HG03066 (cell line): ENCODE measurements around the gene CD109.
A peak's percentile ranks its signal among the peaks of the same experiment; 100 is the strongest.

Experiments
- ATAC-seq: cut with Tn5 transposase; IDR thresholded peaks from one replicate; pipeline ENCODE4 v1.9.1; 2021; ENCODE audit warnings: low read depth; ENCODE audit not compliant: unreplicated experiment

The CD109 gene

GRCh38 chr6:73724389-73724788 is 28.4 kb downstream of the CD109 start:
- ATAC-seq: no peak

- ATAC-seq: peak; percentile 65
Observed at GRCh38 chr6:73725192-73725591, 29.2 kb downstream of the CD109 start.

GRCh38 chr6:73727114-73727513 is 31.1 kb downstream of the CD109 start:
- no peak for ATAC-seq

- ATAC-seq: peak; percentile 46
Observed at GRCh38 chr6:73728548-73729205, 32.7 kb downstream of the CD109 start.

- no peak for ATAC-seq
Observed at GRCh38 chr6:73731285-73731684, 35.3 kb downstream of the CD109 start.

DNA sequence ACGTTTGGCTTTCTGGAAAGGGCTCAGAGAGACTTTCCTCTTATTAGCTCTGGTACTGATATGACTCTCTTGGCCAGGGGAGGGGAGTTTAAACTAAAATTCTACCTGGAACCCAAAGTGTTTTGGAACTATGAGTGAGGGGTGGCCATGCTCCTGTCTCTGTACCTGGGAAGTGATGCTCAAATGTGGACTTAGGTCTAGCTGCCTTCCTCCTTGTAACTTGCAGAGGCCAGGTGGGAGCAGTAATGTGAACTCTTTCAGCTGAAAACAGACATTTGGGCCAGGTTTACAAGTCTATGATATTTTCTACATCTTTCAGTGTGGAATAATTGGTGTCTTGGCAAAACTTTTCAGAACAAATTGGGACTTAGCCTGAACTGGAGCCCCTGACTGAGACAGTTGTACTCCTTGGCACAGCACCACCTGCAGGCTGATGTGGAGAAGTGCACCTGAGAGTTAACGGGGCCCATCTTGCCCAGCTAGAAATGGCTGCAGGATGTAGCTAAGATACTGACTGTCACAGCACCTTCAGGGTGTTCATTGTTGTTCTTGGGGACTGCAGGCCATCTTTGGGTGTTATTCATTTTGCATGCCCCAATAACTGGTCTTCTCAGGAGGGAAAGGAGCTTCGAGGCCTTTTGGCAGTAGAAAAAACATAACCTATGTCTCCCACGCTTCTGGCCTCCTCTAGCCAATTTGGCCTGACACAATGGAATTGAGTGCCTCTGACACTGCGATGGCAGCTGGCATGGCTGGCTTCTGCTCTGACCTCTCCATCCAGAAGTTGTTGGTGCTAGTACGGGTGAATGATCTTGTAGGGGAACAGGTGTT is 37.1 kb downstream of the CD109 start:
- ATAC-seq: peak; percentile 71

DNA sequence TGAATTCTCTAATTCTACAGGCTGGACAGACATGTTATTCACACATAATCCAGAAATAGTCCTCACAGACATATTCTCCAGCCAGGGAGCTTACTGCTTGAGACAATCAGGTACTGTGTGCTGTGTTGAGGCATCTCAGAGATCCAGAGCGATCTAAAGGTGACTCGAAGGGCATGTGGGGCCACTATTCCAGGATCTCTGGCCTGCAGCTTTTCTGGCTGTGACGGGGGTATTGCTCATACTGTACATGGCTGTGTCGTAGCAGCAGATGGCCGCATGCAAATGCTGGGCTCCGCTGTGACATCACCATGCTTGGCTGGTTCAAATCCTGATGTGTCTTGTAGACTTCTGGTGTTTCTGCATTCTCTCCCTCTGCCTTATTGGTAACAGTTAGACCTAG is 37.8 kb downstream of the CD109 start:
- ATAC-seq: no peak

DNA sequence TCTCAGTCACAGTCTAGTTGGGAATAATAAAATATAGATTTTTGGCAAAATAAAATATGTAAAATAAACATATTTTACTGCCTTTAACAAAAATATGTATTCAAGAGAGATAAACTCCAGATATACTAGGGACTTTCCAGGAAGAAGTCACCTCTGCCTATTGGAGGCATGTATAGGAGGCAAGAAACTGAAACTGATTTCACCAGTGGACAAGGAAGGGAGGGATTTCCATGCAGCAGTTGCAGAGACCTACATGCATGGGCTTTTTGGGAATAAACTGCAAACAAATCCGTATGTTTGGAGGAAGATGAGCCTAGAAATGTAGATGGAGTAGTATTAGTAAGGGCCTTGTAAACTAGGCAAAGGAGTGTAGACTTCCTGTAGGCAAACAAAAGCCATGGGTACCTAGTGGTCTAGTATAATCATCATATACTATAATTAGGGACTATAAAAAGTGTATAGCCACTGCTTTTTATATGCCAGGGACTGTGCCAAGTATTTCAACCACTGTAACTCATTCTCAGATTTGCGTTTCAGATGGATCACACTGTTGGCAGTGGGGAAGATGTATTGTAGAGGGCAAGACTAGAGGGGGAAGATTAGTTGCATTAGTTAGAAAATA is 38.9 kb downstream of the CD109 start:
- no peak for ATAC-seq

- no peak for ATAC-seq
Observed at GRCh38 chr6:73738367-73739028, 42.5 kb downstream of the CD109 start.

DNA sequence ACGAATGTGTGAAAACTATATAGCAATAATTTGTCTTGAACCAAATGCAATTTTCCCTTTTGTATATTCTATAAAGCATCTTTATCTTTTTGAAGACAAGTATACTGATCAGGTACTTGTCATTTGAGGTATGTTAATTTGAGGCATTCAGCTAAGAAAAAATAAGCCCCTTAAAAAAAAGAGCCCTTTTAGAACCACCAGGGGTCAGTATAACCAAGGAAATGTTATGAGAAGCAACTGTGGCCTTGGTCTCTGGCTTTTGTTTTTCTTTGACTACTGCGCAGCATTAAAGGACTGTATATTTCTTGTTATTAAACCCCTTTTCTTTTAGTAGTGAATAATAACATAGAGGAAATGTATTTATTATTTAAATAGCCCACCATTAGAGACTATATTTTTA is 43.1 kb downstream of the CD109 start:
- ATAC-seq: peak; percentile 85

- ATAC-seq: no peak
Observed at GRCh38 chr6:73742433-73742832, 46.4 kb downstream of the CD109 start.

- ATAC-seq: no peak
Observed at GRCh38 chr6:73743081-73743480, 47.1 kb downstream of the CD109 start.

DNA sequence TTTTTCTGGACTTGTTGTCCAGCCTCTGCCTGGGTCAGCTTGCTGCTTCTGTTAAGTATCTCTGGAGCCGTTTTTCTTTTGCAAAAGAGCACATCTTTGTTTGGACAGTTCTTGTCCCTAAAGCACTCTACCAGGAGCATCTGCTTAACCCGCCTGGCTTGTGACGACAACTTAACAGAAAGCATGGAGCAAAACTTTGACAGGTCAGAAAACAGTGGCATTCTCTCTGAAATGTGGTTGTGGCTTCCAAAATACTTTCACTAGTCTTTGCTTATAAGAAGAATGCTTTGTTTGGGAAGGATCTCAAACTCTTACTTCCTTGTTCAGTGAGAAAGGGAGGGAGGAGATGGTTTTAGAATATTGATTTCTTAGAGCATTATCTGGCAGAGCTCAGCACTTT is 47.6 kb downstream of the CD109 start:
- ATAC-seq: no peak

- ATAC-seq: no peak
Observed at GRCh38 chr6:73746787-73747186, 50.8 kb downstream of the CD109 start.

GRCh38 chr6:73747289-73747688 is 51.3 kb downstream of the CD109 start:
- peak; percentile 99 for ATAC-seq

DNA sequence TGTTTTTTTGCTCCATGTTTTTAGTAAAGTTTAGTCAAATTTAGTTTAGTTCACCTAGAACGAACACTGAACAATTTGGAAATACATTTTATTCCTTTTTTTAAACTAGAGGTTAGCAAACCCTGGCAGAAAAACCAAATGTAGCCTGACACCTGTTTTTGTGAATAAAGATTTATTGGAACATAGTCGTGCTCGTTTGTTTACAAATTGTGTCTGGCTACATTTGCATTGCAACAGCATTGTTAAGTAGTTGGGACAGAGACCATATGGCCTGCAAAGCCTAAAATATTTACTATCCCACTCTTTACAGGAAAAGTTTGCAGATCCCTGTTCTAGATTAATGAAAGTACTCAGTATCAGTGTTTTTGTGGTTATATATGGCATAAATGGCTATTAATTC is 56.9 kb downstream of the CD109 start:
- no peak for ATAC-seq

DNA sequence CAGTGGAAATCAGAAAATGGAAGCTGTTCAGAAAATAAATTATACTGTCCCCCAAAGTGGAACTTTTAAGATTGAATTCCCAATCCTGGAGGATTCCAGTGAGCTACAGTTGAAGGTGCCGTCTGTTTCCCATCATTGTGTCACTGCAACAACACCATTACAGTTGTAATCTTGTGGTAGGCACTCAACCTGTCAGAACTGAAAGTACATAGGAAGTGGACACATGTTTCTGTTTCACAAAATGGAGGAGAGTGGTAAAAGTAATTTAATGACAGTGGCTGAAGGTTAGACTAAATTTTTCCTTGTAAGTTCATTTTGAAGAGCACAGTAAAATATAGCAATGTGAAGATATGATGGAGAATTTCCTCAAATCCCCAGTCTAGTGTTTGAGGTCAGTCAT is 70.0 kb downstream of the CD109 start:
- ATAC-seq: no peak

- ATAC-seq: no peak
Observed at GRCh38 chr6:73768558-73768957, 72.6 kb downstream of the CD109 start.

DNA sequence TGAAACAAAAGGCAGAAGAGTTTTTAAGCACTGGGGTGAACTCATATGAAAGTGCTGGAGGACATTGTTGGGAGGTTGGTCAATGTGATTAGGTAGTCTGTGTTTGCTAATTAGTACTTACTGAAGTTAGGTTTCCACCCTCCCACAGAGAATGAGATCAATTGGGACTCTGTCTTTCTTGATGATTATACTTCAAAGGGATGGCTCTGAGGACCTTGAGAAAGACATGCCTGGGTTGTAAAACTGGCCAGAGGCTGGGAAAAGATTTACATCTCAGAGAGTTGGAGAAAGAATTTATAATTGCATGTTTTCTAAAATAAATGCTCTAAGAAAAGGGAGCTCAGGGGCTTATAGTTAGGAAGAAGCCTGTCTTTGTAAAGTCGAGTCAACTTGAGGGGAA is 74.0 kb downstream of the CD109 start:
- no peak for ATAC-seq

DNA sequence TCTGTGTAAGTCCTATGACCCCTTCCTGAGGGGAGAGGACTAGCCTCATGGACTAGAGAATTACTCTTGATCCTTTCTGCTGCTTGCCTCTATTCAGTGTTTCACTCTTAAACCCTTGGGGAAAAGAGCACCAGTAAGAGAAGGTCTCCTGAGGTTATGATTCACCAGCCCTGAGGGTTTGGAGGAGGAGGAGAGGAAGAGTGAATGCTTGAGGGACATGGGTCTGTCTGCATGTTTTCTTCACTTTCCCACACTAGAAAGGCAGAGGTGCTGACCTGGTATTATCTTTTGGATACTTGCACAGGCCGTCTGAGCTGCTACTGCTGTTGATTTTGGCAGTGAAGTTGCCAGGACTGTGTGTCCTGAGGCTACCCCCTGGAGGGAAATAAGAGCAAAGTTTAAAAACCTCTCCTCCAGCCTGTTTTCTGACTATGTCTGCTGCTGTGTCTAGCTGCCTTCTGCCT is 78.3 kb downstream of the CD109 start:
- ATAC-seq: peak; percentile 43

DNA sequence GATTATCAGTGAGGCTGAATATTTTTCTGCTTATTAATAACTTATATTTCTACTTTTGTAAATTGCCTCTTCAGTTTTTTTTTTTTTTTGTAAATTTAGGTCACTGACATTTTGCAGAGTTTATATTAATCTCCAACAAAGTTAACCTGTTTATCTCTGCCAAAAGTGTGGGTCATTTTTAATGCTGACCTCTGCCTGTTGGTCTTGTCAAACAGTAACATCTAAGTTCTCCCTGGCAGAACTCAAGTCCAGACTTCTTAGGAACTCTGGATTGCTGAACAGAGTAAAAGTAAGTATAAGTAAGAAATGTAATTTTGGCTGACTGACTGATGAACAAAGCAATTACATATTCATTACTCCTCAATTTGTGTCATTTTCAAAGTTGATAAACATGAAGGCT is 83.9 kb downstream of the CD109 start:
- ATAC-seq: no peak
